HG02763 (cell line): ENCODE measurements around the gene PTPRG.
"Not testable (repeated sequence)": the region's sequence is repeated elsewhere in the genome, so short reads cannot be mapped to it uniquely, and the experiment has no call there.

ENCODE experiments used
- ATAC-seq: cut with Tn5 transposase; IDR thresholded peaks from one replicate; pipeline ENCODE4 v1.9.1; 2021; ENCODE audit warnings: mild to moderate bottlenecking, moderate library complexity; ENCODE audit not compliant: unreplicated experiment

PTPRG gene

DNA sequence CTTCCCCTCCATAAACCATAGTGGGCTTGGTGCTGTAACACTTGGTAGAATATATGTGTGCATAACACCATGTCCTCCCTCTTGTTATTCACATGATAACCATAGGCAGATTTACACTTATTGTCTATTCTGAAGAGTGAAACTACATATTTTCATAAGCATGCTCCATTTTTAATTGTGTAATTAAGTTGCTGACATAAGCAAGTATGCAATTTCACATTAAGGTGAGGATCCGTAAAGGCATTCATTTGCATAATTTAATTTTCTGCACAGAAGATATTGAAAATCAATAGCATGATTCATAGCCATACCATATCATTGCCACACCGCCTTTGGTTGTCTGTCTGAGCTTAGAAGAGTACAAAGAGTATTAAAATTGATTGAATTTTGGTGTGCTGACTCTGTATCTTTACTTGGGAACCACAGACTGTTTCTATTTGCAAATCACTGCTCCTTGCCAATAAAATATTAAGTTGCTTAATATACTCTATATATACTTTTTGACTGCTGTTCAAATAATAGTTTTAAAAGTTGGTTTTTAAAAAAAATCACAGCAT lies 182.4 kb downstream of the PTPRG start:
- ATAC-seq: no peak

DNA sequence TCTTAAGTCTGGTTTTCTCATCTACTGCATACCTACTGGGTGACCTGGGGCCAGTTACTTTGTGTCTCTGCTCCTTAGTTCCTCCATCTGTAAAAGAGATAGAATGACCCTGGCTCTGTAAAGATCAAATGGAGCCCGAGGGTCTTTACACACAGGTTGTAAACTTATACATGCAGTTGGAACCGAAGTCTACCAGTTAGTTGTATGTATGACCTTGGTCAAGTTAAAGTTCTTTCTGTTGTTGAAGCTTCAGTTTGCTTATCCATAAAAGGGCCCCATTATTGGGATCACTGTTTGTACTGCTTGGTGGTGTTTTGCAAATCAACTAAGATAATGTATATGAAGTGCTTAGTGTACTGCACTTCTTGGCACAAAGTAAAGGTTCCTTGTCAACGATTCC lies 186.9 kb downstream of the PTPRG start:
- ATAC-seq: no peak

DNA sequence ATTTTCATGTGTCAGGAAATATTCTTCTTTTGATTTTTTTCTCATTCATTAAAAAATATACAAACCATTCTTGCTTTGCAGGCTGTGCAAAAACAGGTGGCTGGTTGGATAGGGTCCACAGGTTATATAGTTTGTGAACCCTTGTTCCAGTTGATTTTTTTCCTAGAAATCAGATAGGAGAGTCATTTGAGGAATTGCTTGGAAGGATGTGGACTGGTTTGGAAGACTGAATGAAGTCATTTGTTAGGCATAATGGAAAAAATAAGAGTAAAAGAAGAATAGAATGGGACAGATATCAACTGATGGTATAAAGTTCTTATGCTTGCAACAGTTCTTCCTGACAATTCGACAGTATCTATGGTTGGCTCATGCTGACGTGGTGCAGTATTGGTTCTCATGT lies 189.4 kb downstream of the PTPRG start:
- no peak for ATAC-seq

DNA sequence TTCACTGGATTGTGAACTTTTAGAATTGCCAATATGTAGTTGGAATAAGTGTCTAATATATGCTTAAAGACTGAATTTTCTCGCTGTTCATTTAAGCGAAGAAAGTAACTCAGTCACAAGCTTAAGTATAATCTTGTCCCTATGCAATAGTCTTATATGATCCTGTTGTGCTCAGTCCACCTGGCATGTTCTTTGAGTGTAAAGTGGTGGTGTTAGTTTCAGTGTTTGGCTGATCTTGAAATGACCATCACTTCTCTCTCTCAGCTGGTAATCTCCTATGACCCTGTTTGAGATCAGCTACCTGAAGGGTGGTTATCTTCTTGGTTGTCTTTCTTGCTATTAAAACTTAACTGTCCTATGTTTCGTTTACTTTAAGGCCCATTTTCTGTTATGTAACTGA lies 197.5 kb downstream of the PTPRG start:
- ATAC-seq: no peak

DNA sequence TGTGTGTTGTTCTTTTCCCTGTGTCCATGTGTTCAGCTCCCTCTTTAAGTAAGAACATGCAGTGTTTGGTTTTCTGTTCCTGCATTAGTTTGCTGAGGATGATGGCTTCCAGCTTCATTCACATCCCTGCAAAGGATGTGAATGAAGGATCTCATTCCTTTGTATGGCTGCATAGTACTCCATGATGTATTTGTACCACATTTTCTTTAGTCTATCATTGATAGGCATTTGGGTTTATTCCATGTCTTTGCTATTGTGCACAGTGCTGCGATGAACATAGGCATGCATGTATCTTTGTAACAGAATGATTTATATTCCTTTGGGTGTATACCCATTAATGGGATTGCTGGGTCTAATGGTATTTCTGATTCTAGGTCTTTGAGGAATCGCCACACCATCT lies 199.4 kb downstream of the PTPRG start:
- ATAC-seq: not testable (repeated sequence)

DNA sequence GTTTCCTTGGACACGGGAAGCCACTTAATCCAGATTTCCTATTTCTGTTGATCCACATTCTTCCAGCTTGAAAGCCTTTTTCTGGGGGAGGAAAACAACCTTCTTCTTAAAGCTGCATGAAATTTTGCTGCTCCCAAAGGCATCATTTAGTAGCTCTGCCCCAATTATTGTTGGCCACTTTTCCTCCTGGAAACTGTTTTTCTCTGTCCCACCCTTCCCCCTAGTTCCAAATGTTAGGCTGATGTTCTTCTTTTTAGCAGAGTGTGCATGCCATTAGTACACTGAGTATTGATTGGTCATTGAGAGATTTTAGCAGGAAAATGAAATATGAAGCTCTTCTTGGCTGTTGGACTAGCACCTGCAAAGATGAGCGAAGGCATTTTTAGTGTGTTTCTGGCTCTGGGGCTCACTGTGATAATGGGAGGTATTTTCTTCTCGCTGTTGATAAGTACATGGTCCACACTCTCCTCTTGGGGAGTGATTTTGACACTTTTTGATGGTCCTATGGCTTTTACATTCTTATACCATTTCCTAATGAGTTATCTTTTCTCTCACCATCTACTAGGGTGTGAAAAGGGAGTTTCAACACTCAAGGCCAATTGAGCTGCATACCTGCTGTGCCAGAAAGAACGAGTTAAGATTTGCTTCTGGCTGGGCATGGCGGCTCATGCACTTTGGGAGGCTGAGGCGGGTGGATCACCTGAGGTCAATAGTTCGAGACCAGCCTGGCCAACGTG lies 200.5 kb downstream of the PTPRG start:
- ATAC-seq: no peak

DNA sequence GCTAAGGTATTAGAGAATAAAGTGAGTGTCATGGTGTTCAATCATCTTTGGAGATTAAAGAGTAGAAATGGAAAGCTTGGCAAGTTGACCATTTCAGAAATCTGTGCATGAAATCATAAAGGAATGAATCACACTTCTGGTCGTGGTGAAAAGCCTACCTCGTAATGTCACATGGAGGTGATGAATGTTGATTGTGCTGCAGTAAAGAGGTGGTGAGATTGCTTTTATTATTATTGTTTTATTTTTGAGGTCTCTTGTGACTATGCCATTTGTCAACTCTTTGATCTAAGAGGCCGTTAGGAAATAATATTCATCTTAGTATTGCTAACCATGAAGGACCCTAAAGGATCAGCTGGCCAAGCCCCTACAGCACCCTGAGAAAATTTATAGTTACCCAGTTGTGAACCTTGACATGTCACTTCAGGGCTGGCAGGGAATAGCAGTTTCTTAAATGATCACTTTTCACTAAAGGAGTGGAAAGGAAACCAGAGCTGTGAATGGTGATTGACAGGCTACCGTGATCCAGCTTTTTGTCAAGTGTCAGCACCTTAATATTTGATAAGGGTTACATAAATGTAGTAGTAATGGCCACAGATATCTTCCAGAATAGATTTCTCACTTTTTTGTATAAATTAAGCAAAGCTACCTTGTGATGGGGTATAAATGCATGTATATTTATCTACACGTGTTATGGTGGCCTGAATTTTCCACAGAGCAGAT lies 203.9 kb downstream of the PTPRG start:
- no peak for ATAC-seq

DNA sequence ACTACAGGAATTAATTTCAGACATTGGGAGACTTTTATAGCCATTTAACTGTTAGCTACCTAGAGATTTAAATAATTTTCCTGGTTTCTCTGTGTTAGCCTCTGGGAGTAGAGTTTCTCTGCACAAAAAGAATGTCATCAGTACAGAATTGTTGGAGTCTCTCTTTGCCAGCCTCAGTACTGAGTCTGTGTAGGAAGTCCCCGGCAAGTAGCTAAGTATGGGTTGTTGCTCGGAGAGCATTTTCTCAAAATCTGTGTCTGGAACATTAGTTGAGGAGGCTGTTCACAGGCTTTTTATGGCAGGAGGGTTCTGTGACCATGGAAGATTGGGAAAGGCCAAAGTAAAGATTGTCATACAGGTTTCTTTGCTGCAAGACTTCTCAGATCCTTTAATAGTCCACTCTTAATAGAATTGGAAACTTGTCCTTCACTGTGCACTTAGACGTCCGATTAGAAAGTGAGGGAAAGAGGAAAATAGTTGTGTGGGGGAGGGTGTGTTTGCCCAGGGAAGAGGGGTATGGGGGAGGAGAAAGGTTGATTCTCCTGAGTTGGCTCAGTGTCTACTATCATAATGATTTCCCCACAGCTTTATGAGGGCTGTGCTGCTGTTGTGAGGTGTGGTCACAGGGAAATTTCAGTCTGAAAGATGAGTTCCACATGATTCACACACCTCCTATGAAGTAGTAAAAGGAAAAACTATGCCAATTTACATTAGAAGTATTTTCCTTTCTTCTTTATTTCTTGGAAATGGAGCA lies 207.1 kb downstream of the PTPRG start:
- ATAC-seq: no peak

DNA sequence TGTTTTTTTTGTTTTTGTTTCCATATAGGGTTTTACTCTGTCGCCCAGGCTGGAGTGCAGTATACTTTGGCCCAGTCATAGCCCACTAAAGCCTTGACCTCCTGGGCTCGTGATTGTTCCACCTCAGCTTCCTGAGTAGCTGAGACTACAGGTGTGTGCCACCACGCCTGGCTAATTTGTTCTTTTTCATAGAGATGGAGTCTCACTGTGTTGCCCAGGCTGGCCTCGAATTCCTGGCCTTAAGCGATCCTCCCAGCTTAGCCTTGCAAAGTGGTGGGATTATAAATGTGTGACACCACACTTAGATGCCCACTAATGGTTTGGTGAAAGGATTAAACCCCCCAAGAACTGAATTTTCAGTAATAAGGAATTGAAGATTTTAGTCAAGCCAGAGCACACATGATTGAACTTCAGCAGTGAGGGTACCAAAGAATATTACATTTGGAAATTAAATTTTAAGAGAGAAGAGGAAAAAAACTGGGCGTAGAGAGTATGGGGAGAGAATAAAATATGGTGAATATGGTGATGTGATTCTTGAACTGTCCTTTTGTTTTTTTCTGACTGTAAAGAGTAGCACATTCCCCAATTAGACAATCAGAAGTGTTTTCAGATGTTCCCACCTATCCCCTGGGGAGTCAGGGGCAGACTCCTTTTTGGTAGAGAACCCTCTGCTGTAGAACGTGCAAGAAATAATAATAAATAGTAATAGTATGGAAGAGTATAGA lies 208.1 kb downstream of the PTPRG start:
- no peak for ATAC-seq

DNA sequence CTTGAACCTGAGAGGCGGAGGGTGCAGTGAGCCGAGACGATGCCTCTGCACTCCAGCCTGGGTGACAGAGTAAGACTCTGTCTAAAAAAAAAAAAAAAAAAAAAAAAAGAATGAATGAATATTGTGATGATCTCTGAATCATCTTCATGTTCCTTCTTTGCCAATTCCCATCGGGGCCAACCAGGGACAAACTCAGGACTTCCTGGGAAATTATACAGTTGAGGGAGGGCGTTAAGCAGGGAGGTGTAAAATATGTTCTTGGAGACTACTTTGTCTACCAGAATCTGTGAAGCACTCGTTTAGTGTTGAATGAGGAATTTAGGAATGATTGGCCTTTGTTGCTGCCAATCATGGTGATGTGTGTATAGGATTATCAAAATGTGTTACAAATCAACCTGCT lies 210.6 kb downstream of the PTPRG start:
- no peak for ATAC-seq

DNA sequence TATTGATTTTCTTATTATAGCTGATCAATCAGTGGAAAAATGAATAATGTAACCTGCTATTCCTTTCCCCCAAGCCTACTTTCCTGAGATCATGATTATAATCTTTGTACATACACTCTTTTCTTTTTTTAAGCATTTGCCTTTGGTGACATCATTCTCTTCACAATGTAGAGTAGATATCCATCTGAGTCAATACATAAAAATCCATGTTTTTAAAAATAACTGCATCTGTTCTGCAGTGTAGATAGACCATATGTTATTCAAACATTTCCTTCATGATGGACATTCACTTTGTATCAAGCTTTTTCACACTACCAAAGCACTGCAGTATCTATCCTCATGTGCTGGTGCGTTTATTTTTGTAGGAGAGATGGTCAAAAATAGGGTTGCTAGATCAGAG lies 211.1 kb downstream of the PTPRG start:
- no peak for ATAC-seq

DNA sequence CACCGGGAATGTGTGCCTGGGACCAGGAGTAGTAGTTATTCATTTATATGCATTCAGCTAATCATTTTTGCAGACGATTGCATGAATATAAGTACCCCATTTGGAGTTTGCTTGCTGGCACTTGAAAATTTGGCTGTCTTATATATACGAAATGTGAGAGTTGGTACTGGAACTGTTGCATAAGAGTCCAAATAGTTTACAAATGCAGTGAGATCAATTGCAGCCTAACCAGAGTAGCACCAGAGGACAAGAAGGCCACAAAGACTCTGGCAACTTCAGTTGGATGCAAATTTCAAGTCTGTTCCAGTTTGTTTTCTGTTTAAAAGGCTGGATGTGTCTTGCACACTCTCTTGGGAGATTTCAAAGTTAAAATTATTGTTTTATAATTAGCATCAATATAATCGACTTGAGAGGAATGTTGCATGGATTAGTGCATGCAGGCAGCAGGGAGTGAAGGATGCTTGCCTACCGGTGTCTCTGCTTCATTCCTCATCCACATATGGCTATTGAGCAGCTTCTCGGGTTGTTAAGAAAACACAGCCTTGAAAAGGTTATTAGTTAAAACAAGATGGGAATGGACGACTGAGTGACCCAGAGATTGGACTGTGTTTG lies 213.0 kb downstream of the PTPRG start:
- no peak for ATAC-seq

DNA sequence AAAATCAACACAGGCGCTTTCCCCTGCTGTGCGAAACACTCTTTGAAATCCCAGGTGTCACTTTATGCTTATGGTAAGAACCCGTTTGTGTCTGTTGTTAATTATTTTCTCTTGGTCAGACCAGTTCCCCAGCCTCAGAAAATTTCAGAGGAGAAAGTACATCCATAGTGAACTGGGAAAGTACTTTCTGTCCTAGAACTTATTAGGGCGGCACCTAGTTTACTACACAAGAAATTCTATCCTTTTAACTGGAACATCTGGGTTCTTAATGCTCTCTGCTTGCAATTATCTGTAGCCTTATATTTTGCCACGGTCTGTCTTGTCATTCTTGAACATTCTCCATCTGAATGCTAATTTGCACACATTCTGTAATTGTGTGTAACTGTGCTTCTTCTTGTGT lies 215.0 kb downstream of the PTPRG start:
- ATAC-seq: no peak

DNA sequence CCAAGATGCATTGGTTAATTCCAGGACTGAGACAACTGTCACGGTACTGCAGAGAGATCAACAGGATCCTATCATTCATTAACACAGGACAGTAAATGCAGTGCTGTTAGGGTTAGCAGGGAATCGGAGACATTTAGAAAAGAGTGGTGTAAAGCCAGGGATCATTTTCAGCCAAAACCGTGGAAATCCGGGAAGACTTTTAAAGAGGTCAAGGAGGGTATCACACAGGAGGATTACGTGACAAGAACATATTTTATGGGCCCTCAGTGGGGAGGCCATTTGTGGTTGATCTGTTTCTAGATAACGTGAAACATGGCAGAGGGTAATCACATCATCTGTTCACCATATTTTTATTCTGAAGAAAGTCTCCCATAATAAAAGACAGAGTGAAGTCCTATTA lies 216.1 kb downstream of the PTPRG start:
- ATAC-seq: no peak

DNA sequence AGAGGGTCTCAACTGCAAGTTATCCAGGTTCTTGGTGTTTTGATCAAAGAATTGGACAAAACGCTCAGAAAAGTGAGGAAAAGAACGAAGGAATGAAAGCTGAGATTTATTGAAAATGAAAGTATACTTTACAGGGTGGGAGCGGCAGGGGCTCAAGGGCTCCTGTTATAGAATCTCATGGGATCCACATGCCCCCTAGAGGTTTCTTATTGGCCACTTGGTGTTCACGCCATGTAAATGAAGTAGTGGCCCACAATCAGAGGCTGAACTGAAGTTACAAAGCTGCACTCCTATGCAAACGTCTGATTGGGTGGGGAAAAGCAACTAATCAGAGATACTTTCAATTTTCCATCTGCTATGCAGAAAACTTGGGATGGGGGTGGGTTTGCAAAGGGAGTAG lies 216.7 kb downstream of the PTPRG start:
- no peak for ATAC-seq

DNA sequence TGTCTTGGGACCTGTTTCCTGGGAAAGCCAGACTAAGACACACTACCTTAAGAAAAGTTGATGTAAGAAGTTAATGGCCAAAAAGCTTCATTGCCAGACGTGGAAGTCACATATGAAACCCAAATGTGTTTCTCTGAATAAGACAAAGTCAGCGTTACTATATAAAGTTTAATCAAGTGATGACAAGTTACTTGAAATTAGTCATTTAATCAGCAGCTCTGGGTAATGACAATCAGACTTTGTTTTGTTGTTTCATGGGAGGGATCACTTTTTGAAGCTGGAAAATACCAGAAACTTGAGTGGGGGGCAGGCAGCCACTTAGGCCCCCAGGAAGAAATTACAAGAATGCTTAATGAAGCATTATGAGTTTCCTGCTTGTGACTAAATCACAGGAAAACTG lies 218.6 kb downstream of the PTPRG start:
- no peak for ATAC-seq

DNA sequence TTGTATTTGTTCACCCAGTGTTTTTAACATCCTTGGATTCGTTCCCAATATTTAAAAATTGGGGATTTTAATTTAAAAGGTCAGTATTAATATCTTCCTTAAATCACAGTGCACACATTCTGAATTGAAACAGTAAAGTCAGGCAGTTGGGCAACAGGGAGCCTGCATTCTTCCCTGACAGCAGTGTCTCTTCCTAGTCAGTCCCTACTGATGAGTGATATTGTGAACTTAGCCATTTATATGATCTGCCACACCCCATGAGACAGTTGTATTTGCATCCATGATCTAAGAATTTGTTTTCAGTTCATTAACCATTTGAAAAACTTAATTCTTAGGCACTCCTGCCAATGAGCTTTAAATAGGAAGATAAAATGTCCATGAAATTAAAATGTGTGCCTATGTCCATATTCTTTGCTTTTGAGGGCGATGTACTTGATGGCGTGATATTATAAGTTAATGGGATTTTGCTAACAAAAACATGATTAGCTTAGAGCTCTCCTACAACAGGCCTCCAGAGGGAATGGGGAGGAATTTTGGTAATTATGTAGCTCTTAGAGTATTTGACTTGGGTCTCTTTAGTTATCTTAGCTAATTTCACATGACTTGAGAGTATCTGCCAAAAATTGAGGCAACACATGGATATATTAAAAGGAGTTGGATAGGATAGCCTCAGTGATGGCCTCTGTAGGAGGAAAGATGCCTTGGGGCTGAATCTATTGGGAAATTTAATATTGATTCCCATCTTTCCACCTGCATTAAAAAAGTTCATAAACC lies 219.3 kb downstream of the PTPRG start:
- ATAC-seq: no peak

DNA sequence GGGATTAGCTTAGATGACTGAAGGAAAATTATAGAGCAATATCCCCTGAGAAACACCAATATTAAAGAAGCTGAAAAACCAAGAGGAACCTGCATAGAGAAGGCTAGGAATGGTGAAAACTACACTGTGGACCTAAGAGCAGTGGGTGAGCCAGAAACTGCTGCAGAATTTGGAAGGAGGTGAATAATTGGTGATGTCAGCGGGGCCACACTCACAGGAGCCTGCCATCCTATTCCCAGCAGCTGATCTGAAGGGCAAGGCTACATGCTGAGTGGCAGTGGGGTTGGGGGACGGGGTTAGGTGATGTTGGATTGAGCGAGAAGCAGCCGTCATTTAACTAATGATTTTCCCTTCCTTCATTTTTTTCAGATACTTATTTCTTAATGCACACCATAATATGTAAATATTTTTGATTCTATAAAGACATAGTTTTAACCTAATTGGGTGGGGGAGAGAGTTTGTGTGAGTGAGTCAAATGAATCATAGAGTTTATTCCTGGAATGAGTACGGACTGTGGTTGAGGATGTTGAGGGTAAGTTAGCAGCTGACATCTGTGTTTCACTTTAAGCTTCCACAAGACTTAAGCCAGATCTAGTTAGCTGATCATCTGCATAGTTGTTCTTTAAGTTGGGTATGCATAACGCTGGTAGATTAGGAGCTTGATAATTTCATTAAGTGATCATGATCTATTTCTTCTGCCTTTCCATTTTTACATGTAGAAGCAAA lies 222.8 kb downstream of the PTPRG start:
- ATAC-seq: no peak
